RWPE1 (cell line): ENCODE data around the gene ODAD3.
A peak's percentile ranks its signal among the peaks of the same experiment; 100 is the strongest.
"Not testable (repeated sequence)": the region's sequence is repeated elsewhere in the genome, so short reads cannot be mapped to it uniquely, and the experiment has no call there.

Source experiments
- CTCF ChIA-PET: fragments of 350-600 bp; sonication (Branson Sonifier 250); formaldehyde crosslinking; extraction: SDS; loops from one replicate; lab custom pipeline; 2021; lab: Yijun Ruan, JAX
- POLR2A ChIA-PET: fragments of 400-600 bp; formaldehyde crosslinking; extraction: SDS; loops from one replicate; lab custom pipeline; 2020; ENCODE audit warnings: antibody characterized with exemption; ENCODE audit not compliant: low non-redundant PET; lab: Yijun Ruan, JAX
- DNase-seq: peaks from one replicate; pipeline ENCODE4 v3.0.0; 2012; ENCODE audit warnings: low spot score
- H3K27ac ChIP-seq: fragments of 450-650 bp; 2 replicates; pipeline ENCODE4 v1.5.1; 2017
- CTCF ChIP-seq: fragments of 450-650 bp; conservative IDR thresholded peaks from 2 replicates; pipeline ENCODE4 v1.5.1; 2017; ENCODE audit warnings: low read depth, mild to moderate bottlenecking

Gene ODAD3

GRCh38 chr19:11479898-11480714 is 45.2 kb upstream of the ODAD3 start:
- ChIA-PET POLR2A (no interaction called here), CTCF (interaction anchor here (0.6 to 3.2 kb wide), 4 partner anchors 10 to 391 kb away, joined by 3 to 17 read pairs (median 3); no protein-coding TSS in a partner anchor)
- DNase-seq, result no peak

GRCh38 chr19:11479090-11479897 is 44.4 kb upstream of the ODAD3 start:
- no peak overlapping the region for H3K27ac ChIP-seq
- TF ChIP-seq CTCF, result no peak
- POLR2A ChIA-PET, result no interaction called here
- DNase-seq, result peak; percentile 45
- CTCF ChIA-PET, result no interaction called here

More at GRCh38 chr19:11479898-11480714, 45.2 kb upstream of the ODAD3 start:
- H3K27ac ChIP-seq, result no peak overlapping the region
- TF ChIP-seq CTCF, result no peak

DNA sequence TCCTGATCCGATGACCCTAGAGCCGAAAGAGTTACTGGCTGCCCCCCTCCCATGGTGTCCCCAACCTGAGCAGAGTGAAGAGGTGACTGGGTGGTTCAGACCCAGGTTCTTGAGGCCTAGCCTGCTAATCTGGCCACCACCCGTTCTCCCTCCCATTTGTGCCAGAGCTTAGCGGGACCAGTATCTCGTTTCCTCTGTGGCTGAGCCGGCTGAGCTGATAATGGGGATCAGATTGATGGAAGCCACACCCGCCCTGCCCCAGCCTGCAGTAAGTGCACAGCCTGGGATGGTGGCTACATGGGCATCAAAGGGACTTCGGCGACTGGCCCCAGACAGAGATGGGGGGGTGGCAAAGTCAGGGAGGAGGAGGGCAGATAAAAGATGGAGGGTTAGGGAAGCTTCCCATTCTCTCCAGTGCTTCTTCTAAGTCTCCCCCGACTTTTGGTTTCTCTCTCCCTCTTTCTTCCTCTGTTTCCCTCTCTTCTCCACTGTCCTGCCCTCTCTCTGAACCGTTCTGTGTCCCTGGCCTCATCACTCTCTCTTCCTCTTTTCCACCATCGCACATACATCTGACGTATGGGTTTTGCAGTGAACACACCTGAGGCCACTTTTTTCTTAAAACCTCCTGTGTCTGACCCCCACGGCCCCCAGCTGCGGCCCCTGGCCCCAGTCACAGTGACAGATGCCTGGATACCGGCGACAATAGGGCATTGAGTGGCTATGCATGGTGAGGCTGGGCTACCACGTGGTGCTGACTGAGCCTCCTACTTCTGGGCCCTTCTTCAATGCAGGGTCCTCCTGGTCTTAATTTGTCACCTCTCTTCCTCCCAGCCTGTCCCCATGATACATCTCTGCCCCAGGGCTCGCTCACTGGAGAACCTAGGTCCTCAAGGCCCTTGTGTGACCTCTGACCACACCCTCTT is 43.5 kb upstream of the ODAD3 start:
- H3K27ac ChIP-seq, result no peak overlapping the region
- DNase-seq, result no peak
- TF ChIP-seq CTCF, result no peak
- ChIA-PET CTCF (interaction anchor here (0.5 to 0.6 kb wide), 2 partner anchors 74 to 606 kb away, joined by 3 to 6 read pairs; no protein-coding TSS in a partner anchor), POLR2A (no interaction called here)

- no peak for TF ChIP-seq CTCF
- ChIA-PET CTCF (interaction anchor here (0.7 kb wide), 2 partner anchors 124 to 443 kb away, joined by 3 read pairs; no protein-coding TSS in a partner anchor), POLR2A (no interaction called here)
- no peak for DNase-seq
- H3K27ac ChIP-seq, result no peak overlapping the region
Observed at GRCh38 chr19:11475861-11476260, 40.9 kb upstream of the ODAD3 start.

DNA sequence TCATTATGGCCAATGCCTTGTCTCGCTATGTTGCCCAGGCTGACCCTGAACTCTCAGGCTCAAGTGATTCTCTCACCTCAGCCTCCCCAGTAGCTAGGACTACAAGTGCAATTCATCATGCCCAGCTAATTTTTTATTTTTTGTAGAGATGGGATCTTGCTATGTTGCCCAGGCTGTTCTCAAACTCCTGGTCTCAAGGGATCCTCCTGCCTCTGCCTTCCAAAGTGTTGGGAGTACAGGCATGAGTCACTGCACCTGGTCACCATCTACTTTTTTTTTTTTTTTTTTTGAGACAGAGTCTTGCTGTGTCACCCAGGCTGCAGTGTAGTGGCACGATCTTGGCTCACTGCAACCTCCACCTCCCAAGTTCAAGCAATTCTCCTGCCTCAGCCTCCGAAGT is 40.4 kb upstream of the ODAD3 start:
- POLR2A ChIA-PET, H3K27ac ChIP-seq, DNase-seq: not testable (repeated sequence)
- CTCF ChIA-PET, result interaction anchor here (0.7 kb wide), 1 partner anchor 123 kb away, joined by 3 read pairs; no protein-coding TSS in a partner anchor

GRCh38 chr19:11473725-11474124 is 38.8 kb upstream of the ODAD3 start:
- TF ChIP-seq CTCF, result no peak
- DNase-seq, result no peak
- CTCF ChIA-PET, result no interaction called here
- H3K27ac ChIP-seq, result no peak overlapping the region
- POLR2A ChIA-PET, result no interaction called here

DNA sequence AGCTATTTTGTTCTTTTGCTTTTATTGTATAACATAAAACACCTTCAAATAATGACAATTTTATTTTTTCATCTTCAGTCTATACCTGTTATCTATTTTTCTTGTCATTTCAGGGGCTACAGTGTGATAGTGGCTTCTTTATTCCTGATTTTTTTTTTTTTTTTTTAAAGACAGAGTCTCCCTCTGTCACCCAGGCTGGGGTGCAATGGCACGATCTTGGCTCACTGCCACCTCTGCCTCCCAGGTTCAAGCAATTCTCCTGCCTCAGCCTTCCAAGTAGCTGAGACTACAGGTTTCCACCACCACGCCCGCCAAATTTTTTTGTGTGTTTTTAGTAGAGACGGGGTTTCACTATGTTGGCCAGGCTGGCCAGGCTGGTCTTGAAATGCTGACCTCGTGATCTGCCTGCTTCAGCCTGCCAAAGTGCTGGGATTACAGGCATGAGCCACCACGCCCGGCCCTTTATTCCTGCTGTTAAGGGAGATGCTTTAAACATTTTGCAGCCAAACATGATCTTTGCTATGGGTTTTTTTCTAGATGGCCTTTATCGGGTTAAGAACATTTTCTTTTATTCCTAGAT is 33.4 kb upstream of the ODAD3 start:
- CTCF ChIA-PET, result interaction anchor here (0.6 to 1.8 kb wide), 4 partner anchors 9 to 68 kb away, joined by 3 to 6 read pairs (median 5); no protein-coding TSS in a partner anchor
- POLR2A ChIA-PET, DNase-seq: not testable (repeated sequence)
- H3K27ac ChIP-seq, result peak overlapping the region; percentile 41; the same call in 1 of the 2 replicates
